Prostate gland (tissue), 2 donors: Measurements from ENCODE around the gene TAS2R20. TPM values are rescaled to one million over a fixed set of nuclear protein-coding genes. Genes with fewer than 3 reads are reported as not detected.

Experiments
- DNase-seq: peaks from one replicate; pipeline ENCODE4 v3.0.0-alpha.2; 2019; ENCODE audit warnings: low spot score
- H3K27ac ChIP-seq, 2 donors: fragments of 200-600 bp; sonication (generic); 2 replicates each; pipeline ENCODE4 v1.5.1; 2017 to 2019
- H3K27me3 ChIP-seq: fragments of 200-600 bp; sonication (generic); replicated peaks from 2 replicates; pipeline ENCODE4 v1.5.1; 2019; ENCODE audit not compliant: insufficient read depth
- H3K36me3 ChIP-seq, 2 donors: fragments of 200-600 bp; sonication (generic); 1 replicate in 1 of 2; 2 replicates in 1 of 2; pipeline versions ENCODE4 v1.5.1 to v1.8.1; 2017 to 2019
- H3K4me1 ChIP-seq: fragments of 200-600 bp; sonication (generic); replicated peaks from 2 replicates; pipeline ENCODE4 v1.5.1; 2019
- H3K4me3 ChIP-seq, 2 donors: fragments of 200-600 bp; sonication (generic); 2 replicates each; pipeline ENCODE4 v1.5.1; 2017 to 2019
- H3K9me3 ChIP-seq: fragments of 200-600 bp; sonication (generic); 2 replicates; pipeline ENCODE4 v1.5.1; 2017
- POLR2A ChIP-seq: fragments of 450-650 bp; IDR thresholded peaks from one replicate; pipeline ENCODE4 v1.6.1; 2016; ENCODE audit warnings: antibody characterized with exemption, mild to moderate bottlenecking
- WGBS: methylation state at CpG from one replicate; pipeline ENCODE4 v1.1.5; 2018; 5-methylcytosine and 5-hydroxymethylcytosine counted together
- intact Hi-C: fragments of 100-400 bp; cut with DNase I; formaldehyde crosslinking; loops from one replicate; pipeline ENCODE4 v1.14.2; 2022
- total RNA-seq, 2 donors: library from RNA; depleted of rRNA; stranded (reverse); fragments of >200 nt; gene quantifications; one replicate each; pipeline ENCODE4 v1.1.0, GENCODE V29; 2016
- TF ChIP-seq, protein P1 (sequence below), 4 experiments: fragments of 200-600 bp in 2 of 4; fragments of 450-650 bp in 2 of 4; sonication (generic) in 2 of 4; IDR thresholded peaks; 1 replicate in 3 of 4; 2 replicates in 1 of 4; pipeline ENCODE4 v1.5.1; 2016 to 2019; ENCODE audit warnings: antibody characterized with exemption in 4 of 4, mild to moderate bottlenecking in 2 of 4, moderate library complexity in 2 of 4

Gene TAS2R20
- total RNA-seq, 2 donors from 2014 or later: 1.2 to 3.6 TPM

DNA sequence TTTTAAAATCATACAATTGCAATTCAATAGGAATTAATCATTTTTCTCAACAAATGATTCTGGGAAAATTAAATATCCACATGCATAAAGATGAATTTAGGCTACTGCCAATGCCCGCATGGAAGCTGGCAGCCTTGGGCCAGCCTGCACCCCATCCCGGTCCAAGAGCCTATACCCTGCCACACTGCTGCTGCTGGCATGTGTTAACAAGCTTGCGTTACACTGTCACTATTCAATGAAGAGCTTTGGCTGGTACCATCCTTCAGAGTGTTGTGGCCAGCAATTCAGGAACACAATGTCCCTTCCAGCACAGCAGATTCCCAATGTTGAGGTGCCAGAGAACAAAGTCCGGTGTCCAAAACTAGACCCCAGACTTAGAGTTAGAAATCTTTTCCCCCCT, 45.5 kb downstream of the TAS2R20 start:
- intact Hi-C loops: no loop called here
- TF ChIP-seq, protein P1, sequence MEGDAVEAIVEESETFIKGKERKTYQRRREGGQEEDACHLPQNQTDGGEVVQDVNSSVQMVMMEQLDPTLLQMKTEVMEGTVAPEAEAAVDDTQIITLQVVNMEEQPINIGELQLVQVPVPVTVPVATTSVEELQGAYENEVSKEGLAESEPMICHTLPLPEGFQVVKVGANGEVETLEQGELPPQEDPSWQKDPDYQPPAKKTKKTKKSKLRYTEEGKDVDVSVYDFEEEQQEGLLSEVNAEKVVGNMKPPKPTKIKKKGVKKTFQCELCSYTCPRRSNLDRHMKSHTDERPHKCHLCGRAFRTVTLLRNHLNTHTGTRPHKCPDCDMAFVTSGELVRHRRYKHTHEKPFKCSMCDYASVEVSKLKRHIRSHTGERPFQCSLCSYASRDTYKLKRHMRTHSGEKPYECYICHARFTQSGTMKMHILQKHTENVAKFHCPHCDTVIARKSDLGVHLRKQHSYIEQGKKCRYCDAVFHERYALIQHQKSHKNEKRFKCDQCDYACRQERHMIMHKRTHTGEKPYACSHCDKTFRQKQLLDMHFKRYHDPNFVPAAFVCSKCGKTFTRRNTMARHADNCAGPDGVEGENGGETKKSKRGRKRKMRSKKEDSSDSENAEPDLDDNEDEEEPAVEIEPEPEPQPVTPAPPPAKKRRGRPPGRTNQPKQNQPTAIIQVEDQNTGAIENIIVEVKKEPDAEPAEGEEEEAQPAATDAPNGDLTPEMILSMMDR (IDR thresholded peaks at IDR 0.05): no peak
- TF ChIP-seq POLR2A: no peak
- WGBS: 92% methylated on average over 4 of the region's 4 CpGs

More for the DNA sequence above, 45.5 kb downstream of the TAS2R20 start:
- Histone ChIP-seq H3K27me3 (no peaks in the 10 kb centered on the region), H3K4me3 (no peak overlapping the region), H3K36me3 (no peaks in the 10 kb centered on the region), H3K4me1 (no peaks in the 10 kb centered on the region), H3K27ac (no peak overlapping the region), H3K9me3 (no peaks in the 10 kb centered on the region)
- no peak for DNase-seq

Other genes starting within 250 kb of the TAS2R20 start
- not detected for gene TAS2R7, start 195.7 kb downstream of the TAS2R20 start, total RNA-seq
- not detected for gene TAS2R8, start 191.0 kb downstream of the TAS2R20 start, total RNA-seq
- gene TAS2R9, start 188.1 kb downstream of the TAS2R20 start, total RNA-seq: not detected
- under 1 TPM in 1 of 2 donors, not detected in 1; 0.41 TPM for gene TAS2R10, start 171.9 kb downstream of the TAS2R20 start, total RNA-seq
- 10 to 100 TPM in 1 of 2 donors, 1 to 10 TPM in 1; 7.9 to 66.9 TPM for gene PRR4, start 148.8 kb downstream of the TAS2R20 start, total RNA-seq
- gene PRH1, start 114.0 kb downstream of the TAS2R20 start, total RNA-seq: 10 to 100 TPM in 1 of 2 donors, 1 to 10 TPM in 1; 5.3 to 64.4 TPM
- gene TAS2R13, start 88.7 kb downstream of the TAS2R20 start, total RNA-seq: 1 to 10 TPM; 1.1 to 1.4 TPM
- 1 to 10 TPM in 1 of 2 donors, not detected in 1; 1.8 TPM for gene PRH2, start 69.1 kb downstream of the TAS2R20 start, total RNA-seq
- gene TAS2R14, start 59.0 kb downstream of the TAS2R20 start, total RNA-seq: 1 to 10 TPM; 2.1 to 3.7 TPM
- gene TAS2R50, start 11.4 kb downstream of the TAS2R20 start, total RNA-seq: 1 to 10 TPM in 1 of 2 donors, not detected in 1; 2.7 TPM
- gene TAS2R19, start 24.3 kb upstream of the TAS2R20 start, total RNA-seq: 1 to 10 TPM; 1.2 to 6.1 TPM
- 1 to 10 TPM in 1 of 2 donors, under 1 TPM in 1; 0.59 to 5.1 TPM for gene TAS2R31, start 33.1 kb upstream of the TAS2R20 start, total RNA-seq
- gene TAS2R46, start 64.0 kb upstream of the TAS2R20 start, total RNA-seq: 1 to 10 TPM; 1.9 to 2.0 TPM
- gene TAS2R43, start 94.0 kb upstream of the TAS2R20 start, total RNA-seq: 1 to 10 TPM in 1 of 2 donors, under 1 TPM in 1; 0.36 to 3.6 TPM
- gene TAS2R30, start 136.3 kb upstream of the TAS2R20 start, total RNA-seq: 1 to 10 TPM; 1.5 to 3.7 TPM
- 10 to 100 TPM in 1 of 2 donors, 1 to 10 TPM in 1; 9.8 to 10.8 TPM for gene SMIM10L1, start 172.9 kb upstream of the TAS2R20 start, total RNA-seq
- not detected for gene TAS2R42, start 188.6 kb upstream of the TAS2R20 start, total RNA-seq